Measurements from ENCODE around the gene APMAP. TPM values are rescaled to one million over a fixed set of nuclear protein-coding genes. Genes with fewer than 3 reads are reported as not detected.

APMAP gene
- polyA plus RNA-seq, 1 of the 3 experiments (the other 2 are of a cell fraction) = 107 TPM

GRCh38 chr20:25011261-25011660 lies 18.7 kb upstream of the APMAP start:
- no peak for DNase-seq
- ChIA-PET POLR2A (no interaction called here), CTCF (interaction anchor here (3.0 kb wide), 1 partner anchor 16 kb away, joined by 9 read pairs; no protein-coding TSS in a partner anchor)
- Histone ChIP-seq H3K9me3 (no peaks in the 10 kb centered on the region), H3F3A (replicated peaks; ENCODE audit: insufficient read depth) (no peaks in the 10 kb centered on the region), H3K9me2 (no peaks in the 10 kb centered on the region), H3K27ac (ENCODE audit: low read depth in 2 of 2, low read length in 1 of 2) (no peak overlapping the region), H4K20me1 (ENCODE audit: insufficient read depth) (no peaks in the 10 kb centered on the region), H3K27me3 (ENCODE audit: insufficient read depth) (no peaks in the 10 kb centered on the region), H3K79me2 (ENCODE audit: insufficient read depth) (no peaks in the 10 kb centered on the region), H3K4me2 (no peak overlapping the region), H2AFZ (ENCODE audit: low read depth) (no peak overlapping the region), H3K4me3 (ENCODE audit: low read depth in 2 of 2, low read length in 1 of 2) (no peak overlapping the region), H3K9ac (no peak overlapping the region), H3K4me1 (ENCODE audit: control insufficient read depth in 1 of 2, insufficient read depth in 2 of 2, low read depth in 1 of 2, low read length in 1 of 2) (no peaks in the 10 kb centered on the region; a peak in 1 of 4 replicates), H3K36me3 (replicated peaks in 1 of 2; ENCODE audit: control insufficient read depth in 1 of 2, insufficient read depth in 2 of 2, low read length in 1 of 2) (no peaks in the 10 kb centered on the region)
- 80% methylated on average over 6 of the region's 6 CpGs for WGBS (ENCODE audit: low lambda C conversion rate)
- TF ChIP-seq NFIC (IDR thresholded peaks at IDR 0.05; ENCODE audit: borderline replicate concordance) = no peak
- no peak for TF ChIP-seq SMC3 (IDR thresholded peaks at IDR 0.05; ENCODE audit: low read depth, low read length)

- CTCF ChIA-PET = interaction anchor here (2.7 kb wide), 1 partner anchor 14 kb away, joined by 10 read pairs; no protein-coding TSS in a partner anchor
- Histone ChIP-seq H3K27me3 (ENCODE audit: insufficient read depth) (no peaks in the 10 kb centered on the region), H3K27ac (ENCODE audit: low read depth in 2 of 2, low read length in 1 of 2) (no peak overlapping the region), H3K9me3 (no peaks in the 10 kb centered on the region), H3F3A (replicated peaks; ENCODE audit: insufficient read depth) (no peaks in the 10 kb centered on the region), H3K4me3 (ENCODE audit: low read depth in 2 of 2, low read length in 1 of 2) (no peak overlapping the region), H3K4me1 (ENCODE audit: control insufficient read depth in 1 of 2, insufficient read depth in 2 of 2, low read depth in 1 of 2, low read length in 1 of 2) (no peaks in the 10 kb centered on the region; a peak in 1 of 4 replicates), H3K4me2 (no peak overlapping the region), H4K20me1 (ENCODE audit: insufficient read depth) (no peaks in the 10 kb centered on the region), H3K79me2 (ENCODE audit: insufficient read depth) (no peaks in the 10 kb centered on the region), H3K9ac (no peak overlapping the region), H3K9me2 (no peaks in the 10 kb centered on the region), H3K36me3 (replicated peaks in 1 of 2; ENCODE audit: control insufficient read depth in 1 of 2, insufficient read depth in 2 of 2, low read length in 1 of 2) (no peaks in the 10 kb centered on the region), H2AFZ (ENCODE audit: low read depth) (no peak overlapping the region)
- TF ChIP-seq IRF3 (IDR thresholded peaks at IDR 0.05; ENCODE audit: low read depth, low read length) = no peak
- no peak for TF ChIP-seq RCOR1 (IDR thresholded peaks at IDR 0.05; ENCODE audit: low read length)
- no peak for TF ChIP-seq TEAD4 (IDR thresholded peaks at IDR 0.05; ENCODE audit: borderline replicate concordance, insufficient read depth)
- no peak for TF ChIP-seq USF1 (IDR thresholded peaks at IDR 0.05; ENCODE audit: borderline replicate concordance, low read depth)
- TF ChIP-seq FOXJ3 (CRISPR knock-in tag; IDR thresholded peaks at IDR 0.05) = no peak
- no peak for TF ChIP-seq POLR2AphosphoS5 (IDR thresholded peaks at IDR 0.05; ENCODE audit: low read depth, low read length)
- no peak for TF ChIP-seq SIN3A (IDR thresholded peaks at IDR 0.05; ENCODE audit: borderline replicate concordance, low read depth, low read length)
- TF ChIP-seq MXI1 (IDR thresholded peaks at IDR 0.05; ENCODE audit: low read depth, low read length) = no peak
- no peak for TF ChIP-seq CHD2 (IDR thresholded peaks at IDR 0.05; ENCODE audit: low read length, partially characterized antibody)
- TF ChIP-seq, protein P1, sequence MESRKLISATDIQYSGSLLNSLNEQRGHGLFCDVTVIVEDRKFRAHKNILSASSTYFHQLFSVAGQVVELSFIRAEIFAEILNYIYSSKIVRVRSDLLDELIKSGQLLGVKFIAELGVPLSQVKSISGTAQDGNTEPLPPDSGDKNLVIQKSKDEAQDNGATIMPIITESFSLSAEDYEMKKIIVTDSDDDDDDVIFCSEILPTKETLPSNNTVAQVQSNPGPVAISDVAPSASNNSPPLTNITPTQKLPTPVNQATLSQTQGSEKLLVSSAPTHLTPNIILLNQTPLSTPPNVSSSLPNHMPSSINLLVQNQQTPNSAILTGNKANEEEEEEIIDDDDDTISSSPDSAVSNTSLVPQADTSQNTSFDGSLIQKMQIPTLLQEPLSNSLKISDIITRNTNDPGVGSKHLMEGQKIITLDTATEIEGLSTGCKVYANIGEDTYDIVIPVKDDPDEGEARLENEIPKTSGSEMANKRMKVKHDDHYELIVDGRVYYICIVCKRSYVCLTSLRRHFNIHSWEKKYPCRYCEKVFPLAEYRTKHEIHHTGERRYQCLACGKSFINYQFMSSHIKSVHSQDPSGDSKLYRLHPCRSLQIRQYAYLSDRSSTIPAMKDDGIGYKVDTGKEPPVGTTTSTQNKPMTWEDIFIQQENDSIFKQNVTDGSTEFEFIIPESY (IDR thresholded peaks at IDR 0.05; ENCODE audit: borderline replicate concordance, low read depth) = no peak
- no peak for TF ChIP-seq SMC3 (IDR thresholded peaks at IDR 0.05; ENCODE audit: low read depth, low read length)
- no peak for DNase-seq
- POLR2A ChIA-PET = no interaction called here
- WGBS (ENCODE audit: low lambda C conversion rate) = 69% methylated on average over 9 of the region's 10 CpGs
These were observed 16.9 kb upstream of the APMAP start for GRCh38 chr20:25009218-25010145.
